GM18520 (cell line): ENCODE measurements around the gene EFNB1.

Source experiments
- ATAC-seq: cut with Tn5 transposase; IDR thresholded peaks from one replicate; pipeline ENCODE4 v1.9.1; 2021; ENCODE audit not compliant: unreplicated experiment

Gene EFNB1

DNA sequence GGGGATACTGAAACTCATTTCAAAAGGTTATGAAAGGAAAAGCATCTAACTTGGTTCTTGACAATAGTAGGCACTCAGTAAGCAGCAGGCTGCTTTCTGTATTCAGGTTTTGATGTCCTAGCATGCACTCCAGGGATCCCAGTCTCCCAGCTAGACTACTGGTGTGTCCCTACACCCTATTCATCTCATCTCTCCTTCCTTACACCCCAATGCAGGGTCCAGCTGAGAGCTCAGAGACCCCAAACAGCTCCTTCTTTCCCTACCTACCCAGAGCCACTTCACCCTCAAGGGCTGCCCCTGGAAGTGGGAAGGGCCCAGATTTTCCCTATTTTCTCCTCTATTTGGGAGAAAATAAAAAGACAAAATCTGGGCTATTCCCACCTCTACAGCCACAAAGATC is 1.6 kb upstream of the EFNB1 start:
- no peak for ATAC-seq

DNA sequence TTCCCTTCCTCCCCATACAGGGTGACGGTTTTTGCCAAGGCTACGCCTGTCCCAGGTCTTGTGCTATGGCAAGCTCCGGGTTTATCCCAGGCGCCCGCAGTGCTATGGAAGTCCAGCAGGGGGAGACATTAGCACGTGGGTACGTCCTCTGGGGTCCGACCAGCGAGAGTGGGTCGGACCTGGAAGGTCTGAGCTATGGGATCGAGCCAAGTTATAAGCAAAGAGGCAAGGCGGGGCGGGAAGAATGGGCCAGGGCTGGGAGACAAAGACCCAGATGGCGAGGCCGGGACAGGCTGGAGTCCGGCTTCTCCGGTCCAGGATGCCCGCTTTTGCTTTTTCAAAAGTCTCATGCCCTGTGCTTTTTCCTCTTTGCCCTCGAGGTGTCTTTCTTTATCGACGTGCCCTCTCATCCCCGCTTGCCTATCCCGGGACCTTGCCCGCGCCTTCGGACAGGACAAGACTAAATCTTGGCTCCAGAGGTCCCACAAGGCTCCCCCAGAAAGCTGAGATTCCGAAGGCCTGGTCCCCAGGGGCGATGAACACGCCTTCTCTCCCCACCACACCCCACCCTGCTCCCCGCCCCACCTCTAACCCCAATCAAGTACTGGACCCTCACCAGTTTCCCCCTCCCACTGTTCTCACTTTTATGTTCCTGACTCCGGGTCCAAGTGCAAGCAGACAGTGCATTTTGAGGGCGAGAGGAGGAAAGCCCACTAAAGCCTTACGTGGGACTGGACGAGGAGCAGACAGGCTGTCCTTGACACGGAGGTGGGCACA is 785 bp upstream of the EFNB1 start:
- no peak for ATAC-seq

DNA sequence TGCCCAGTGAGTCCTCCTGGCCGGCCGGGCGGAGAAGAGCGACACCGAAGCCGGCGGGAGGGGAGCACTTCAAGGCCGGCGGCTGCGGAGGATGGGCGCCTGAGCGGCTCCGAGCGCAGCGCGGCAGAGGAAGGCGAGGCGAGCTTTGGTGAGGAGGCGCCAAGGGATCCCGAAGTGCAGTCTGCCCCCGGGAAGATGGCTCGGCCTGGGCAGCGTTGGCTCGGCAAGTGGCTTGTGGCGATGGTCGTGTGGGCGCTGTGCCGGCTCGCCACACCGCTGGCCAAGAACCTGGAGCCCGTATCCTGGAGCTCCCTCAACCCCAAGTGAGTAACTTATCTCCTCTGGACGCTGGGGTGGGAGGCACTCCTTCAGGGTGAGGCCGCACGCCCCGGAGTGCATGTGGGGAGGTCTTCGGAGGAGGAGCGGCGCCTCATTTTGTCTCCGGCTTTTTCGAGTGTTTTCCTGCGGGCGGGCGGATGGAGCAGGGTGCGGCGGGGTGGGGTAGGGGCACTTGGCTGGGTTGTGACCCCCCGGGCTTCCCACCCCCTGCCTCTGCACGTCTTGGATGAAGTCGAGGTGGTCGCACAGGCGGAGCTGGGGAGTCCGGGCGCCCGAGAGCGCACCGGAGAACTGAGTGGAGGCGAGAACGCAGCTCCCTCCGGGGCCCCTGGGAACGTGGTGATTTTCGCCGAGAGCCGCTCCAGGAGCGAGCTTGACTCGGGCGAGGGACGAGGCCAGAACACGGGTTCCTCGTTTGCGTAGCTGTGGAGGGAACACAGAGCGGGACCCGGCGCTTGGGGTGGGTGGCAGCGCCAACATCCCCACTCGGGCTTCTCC is 979 bp downstream of the EFNB1 start:
- no peak for ATAC-seq

DNA sequence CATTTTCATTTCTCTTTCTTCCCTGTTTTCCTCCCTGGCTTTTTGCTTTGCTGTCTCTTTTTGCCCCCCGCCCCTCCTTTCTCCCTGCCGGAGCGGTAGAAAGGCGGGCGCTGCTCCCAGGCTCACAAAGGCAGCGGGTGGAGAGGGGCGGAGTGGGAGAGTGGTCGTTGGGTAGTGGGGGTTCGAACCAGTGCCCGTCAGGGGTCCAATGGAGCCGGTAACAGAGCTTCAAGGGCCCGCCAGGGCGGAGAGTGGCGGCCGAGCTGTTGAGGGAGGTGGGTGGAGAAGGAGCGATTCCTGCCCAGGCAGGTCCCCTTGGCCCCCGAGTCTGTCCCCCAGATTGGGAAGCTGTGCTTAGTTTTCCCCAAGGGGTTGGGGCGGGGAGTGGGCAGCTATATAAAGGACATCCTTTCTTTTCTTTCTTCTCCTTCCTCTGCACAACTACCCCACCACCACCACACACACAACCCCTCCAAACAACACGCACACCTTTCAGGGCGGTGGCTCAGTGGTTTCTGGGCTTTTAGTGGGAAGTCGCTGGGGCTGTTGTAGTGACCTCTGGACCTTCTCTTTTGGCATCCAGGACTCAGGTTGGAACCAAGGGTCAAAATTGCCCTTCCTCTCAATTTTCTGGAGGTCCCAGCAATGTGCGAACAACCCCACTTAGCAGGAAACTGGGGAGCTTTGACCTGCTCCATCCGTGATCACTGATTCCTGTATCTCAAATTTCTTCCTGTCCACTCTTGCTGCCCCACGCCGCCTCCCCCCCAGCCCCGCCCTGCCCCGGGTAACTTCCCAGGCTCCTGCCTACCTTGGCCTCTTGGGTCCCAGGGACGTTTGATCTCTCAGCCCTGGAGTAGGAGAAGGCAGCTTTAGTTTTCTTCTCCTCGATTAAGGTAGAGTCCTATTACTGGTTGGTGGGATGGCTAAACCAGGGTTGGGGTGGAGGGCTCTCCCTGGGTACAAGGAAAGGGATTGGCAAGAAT is 1.9 kb downstream of the EFNB1 start:
- no peak for ATAC-seq

DNA sequence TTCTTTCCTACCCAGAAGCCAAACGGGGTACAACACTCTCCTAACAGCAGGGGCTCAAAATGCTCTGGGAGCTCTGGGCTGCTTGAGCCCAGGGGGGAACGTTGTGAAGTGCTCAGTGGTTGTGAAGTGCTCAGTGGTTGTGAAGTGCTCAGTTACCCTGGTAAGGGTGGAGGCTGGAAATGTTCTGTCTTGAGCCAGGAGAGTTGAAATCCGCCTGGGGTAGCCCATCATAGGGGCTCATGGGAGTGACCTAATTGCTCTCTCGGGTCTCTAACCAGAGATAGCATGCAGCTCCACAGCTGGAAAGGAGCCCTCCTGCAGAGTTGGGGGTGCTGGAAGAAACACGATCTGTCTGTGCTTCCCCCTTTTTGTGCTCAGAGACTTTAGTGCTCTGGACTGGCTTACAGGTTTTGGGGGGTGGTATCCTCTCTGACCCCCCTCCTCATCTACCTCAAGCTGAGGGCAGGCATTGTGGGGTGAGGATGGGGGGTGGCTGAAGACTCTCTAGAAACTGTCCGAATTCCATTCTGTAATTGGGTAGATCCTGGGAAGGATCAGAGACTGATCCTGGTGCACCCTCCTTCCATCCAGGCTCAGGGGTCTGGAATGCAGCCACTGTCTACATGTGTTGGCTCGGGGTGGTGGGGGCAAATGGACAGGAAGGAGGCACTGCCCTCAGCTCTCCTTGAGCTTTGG is 2.7 kb downstream of the EFNB1 start:
- no peak for ATAC-seq

DNA sequence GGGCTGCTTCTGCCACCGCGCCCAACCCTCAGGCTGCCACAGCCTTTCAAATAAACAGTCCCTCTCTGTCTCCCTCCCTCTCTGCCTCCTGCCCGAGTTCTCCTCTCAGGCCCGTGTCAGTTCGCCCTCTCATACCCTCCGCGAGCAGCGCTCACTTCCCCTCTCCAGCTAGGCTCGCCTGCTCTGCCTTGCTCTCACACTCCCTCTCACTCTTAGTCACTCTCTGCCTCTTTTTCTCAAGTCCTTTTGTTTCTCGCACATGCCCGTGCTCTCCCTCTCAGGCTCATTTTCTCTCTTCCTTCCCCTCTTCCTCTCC is 3.2 kb downstream of the EFNB1 start:
- ATAC-seq: peak; percentile 37

DNA sequence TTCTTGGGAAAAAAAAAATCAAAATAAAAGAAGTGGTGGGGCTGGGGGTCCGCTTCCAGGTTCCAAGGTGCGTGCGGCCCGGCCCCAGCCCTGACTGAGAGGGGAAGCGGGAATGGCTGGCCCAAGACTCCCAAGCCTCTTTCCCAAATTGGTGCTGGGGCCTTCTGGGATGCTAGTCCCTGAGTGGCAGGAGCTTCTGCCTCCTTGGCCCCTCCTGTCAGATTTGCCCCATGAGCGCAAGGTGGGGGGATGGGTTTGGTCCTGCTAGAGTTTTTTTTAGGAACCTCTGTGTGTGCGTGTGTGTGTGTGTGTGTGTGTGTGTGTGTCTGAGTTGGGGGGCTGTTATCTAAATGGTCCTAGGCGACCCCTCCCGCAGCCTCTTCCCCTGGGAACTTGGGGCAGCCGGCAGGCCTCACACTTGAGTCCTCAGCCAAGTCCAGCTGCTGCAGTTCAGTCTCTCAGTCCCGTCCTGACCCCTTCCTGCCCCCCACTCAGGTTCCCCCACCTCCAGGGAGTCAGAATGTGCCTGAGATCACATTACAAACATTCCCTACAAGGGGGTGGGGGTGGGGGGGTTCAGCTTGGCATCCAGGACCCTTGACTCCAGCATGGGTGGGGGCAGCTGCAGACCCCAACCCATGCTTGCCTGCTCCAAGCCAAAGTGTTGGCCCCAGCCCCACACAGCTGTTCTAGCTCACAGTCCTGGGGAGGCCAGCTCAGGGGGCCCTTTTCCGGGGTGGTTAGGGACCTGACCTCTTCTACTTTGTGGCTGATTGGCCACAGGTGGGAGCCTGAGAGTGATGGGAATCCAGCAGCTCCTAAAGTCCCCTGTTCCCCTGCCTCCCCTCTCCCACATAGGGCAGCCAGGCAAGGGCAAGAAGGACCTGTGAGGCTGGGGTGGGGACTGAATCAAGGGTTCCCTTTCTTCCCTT is 4.0 kb downstream of the EFNB1 start:
- ATAC-seq: no peak

DNA sequence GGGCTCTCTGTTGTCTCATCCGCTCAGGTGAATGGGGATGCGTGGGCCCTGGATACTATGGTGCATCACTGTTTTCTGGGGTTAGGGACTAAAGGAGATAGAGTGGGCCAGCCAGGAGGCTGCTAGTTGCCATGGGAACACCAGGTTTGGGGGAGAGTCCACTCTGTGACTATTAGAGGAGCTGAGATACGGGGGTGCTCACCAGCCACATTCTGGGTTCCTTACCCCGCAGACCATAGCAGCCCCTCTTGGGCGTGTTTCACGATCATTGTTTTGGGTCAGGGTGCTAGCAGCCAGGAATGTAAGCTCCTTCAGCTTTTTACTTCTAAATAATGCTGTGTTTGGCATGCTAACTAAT is 4.6 kb downstream of the EFNB1 start:
- no peak for ATAC-seq

DNA sequence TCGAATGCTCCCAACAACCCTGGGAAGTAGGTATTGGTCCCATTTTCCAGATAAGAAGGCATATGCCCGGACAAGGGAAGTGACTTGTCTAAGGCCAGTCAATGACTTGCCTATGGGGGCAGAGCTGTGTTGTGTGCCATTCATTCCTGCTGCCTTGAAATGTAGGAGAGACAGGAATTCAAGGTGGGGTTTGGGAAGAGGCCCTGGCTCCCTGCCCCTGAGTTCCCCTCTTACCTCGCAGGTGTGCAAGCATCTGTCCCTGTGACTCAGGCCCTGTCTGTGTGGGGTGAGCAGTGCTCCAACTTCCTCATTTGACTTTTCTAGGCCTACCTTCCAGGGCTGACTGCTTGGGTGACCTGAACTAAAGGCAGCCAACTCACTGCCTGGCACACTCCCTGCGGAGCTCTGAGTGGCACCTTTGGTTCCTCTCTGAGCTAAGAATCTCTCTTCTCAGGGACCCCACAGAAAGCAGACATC is 5.1 kb downstream of the EFNB1 start:
- ATAC-seq: no peak

DNA sequence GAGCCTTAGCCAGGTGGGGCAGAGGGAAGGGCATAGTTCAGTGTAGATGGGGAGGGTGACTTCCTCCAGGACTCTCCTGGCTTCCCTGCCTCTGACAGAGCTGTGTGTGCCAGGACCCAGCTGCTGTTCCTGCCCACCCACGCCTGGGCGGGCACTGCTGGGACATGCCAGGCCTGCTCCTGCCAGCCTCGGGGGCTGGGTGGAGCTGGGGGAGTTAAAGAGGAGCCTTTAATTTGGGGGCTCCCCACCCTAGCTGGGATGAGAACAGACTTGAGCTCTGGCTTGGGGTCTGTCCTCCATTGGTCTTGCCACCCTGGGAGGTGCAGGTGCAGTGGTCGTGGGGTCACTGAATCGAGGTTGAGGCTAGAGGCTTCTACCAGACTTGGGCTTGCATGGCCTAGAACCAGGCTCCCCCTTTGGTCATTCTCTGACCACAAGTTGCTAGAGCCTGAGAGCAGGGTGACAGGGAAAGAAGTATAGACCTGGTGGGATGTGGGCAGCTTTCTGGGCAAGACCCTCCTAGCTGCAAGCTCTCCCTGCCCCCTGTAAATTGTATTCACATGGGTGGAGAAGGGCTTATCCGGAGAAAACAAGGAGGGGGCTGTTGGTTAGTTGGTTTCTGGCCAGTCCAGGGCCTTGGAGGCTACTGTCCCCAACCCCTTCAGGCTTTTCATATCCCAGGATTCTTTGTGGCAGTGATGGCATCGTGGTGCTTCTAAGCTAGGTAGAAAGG is 5.7 kb downstream of the EFNB1 start:
- ATAC-seq: no peak

DNA sequence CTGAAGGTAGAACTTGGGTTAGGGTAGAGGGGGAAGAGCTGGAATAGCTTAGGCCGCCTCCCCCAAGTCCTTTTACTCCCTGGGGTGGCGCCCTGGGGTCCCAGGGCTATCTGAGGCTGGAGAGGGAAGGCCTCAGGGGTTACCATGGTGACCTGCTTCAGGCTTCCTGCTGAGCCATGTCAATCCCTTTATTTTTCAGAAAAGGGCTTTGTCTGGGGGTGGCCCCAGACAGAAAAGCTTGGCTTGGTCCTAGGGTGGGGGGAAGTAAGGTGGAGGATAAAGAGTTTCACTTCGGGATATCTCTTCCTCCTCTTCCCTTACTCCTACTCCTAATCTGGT is 6.3 kb downstream of the EFNB1 start:
- no peak for ATAC-seq

DNA sequence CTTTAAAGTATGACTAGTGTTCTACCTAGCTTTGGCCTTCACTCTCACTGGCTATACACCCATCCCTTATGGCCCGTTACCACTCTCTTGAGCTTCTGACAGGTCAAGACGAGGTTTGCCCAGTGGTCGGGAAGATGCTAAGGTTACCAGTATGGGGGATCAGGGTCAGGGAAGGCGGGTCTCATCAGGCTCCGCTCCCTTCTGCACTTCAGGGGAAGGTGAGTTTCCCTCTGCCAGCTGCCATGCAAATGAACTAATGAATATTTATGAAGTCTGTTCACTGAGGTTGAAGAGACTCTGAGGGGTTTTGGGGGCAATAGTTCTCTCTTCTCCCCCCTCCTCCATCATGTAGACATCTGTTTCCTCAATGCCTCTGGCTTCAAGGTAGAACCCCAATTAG is 6.6 kb downstream of the EFNB1 start:
- ATAC-seq: no peak

DNA sequence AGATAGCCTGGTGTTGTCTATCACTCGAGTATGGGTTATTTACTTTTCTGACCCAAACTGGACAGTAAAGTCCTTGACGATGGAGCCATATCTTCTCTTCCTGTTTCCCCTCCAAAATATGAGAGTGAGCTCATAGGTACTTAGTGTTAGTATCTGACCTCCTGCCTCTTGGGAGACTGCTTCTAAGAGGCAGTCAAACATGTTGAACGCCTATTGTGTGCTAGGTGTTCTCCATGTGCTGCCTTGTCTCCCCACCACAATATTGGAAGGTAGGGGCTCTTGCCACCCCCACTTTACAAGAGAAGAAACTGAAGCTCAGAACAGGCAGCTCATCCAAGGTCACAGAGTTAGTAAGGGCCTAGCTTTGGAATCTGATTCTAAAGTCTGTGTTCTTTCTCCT is 8.3 kb downstream of the EFNB1 start:
- ATAC-seq: no peak

DNA sequence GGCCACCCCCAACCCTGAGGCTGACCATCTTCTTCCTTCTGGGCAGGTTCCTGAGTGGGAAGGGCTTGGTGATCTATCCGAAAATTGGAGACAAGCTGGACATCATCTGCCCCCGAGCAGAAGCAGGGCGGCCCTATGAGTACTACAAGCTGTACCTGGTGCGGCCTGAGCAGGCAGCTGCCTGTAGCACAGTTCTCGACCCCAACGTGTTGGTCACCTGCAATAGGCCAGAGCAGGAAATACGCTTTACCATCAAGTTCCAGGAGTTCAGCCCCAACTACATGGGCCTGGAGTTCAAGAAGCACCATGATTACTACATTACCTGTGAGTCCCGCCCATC is 9.7 kb downstream of the EFNB1 start:
- ATAC-seq: no peak

DNA sequence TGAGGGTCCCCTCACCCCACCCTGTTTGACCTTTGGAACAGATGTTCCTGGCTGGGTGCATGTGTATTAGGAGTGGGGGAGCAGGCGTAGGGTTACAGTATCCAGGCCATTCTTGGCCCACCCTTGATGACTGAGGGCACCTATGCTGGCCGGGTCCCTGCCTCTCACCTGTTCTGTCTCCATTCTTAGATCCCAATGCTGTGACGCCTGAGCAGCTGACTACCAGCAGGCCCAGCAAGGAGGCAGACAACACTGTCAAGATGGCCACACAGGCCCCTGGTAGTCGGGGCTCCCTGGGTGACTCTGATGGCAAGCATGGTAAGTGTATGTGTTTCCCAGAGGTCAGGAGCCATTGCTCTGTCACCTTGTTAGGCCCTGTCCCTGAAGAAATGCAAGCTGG is 10.9 kb downstream of the EFNB1 start:
- no peak for ATAC-seq

DNA sequence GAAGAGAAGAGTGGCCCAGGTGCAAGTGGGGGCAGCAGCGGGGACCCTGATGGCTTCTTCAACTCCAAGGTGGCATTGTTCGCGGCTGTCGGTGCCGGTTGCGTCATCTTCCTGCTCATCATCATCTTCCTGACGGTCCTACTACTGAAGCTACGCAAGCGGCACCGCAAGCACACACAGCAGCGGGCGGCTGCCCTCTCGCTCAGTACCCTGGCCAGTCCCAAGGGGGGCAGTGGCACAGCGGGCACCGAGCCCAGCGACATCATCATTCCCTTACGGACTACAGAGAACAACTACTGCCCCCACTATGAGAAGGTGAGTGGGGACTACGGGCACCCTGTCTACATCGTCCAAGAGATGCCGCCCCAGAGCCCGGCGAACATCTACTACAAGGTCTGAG is 11.4 kb downstream of the EFNB1 start:
- ATAC-seq: no peak

DNA sequence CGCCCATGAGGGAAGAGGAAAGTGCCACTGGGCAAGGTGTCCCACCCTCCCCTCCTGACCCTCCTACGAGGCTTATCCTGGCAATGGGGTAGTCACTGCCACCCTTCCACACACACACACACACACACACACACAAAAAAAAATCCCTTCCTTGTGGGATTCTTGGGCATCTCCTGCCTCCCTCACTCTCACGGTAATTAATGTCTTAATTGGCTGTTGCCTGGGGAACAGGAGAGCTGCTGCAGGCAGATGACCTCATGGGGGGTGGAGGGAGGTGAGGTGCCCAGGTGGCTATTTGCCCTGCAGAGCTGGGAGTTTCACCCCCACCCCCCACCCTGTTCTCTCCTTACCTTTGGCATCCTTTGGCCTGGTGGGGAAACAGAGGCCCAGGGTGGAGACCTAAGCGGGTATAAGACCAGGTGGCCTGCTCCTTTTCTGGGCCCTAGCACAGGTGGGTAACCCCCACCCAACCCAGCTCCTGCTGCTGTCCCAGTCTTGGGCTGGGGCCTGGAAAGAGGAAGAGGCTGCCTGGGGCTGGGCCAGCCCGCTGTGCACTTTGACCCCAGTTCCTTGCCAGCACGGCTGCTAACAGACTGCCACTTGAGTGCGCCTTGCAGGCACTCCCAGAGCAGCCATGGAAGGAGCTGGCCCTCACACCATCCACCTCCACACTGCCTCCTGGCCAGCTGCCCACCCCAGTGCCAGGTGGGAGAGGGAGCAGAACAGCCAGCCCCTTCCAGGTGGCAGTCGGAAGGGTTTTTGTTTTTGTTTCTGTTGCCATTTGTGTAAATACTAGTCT is 12.6 kb downstream of the EFNB1 start:
- ATAC-seq: no peak

DNA sequence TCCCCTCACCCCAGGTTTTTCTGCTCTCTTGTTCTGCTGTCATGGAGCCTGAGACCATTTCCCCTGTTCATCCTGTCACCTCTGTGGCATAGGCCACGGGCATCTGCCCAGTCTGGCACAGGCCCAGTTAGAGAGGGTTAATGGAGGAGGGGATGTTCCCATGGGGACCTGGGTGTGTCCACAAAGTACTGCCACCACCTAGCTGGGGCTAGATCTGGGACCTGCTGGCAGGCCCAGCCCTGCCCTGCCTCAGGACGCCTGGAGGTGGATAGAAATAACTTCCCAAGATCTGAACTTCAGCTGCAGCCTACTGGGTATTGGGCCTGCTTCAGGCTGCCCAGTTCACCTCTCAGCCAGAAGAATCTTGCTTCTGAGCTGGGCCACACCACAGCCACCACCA is 13.5 kb downstream of the EFNB1 start:
- ATAC-seq: no peak
